RWPE2 (cell line): ENCODE data around the gene SULT2B1.

Source experiments
- ATAC-seq: fragments of 200-7000 bp; cut with Tn5 transposase; 3 replicates; pipeline ENCODE4 v1.9.1; 2021; ENCODE audit warnings: low read depth
- DNase-seq: peaks from one replicate; pipeline ENCODE4 v3.0.0-alpha.2; 2020; ENCODE audit warnings: low spot score
- H3K27ac ChIP-seq: fragments of 450-650 bp; 2 replicates; pipeline ENCODE4 v1.5.1; 2017; ENCODE audit warnings: mild to moderate bottlenecking; ENCODE audit not compliant: poor library complexity, severe bottlenecking
- H3K27me3 ChIP-seq: fragments of 250-450 bp; sonication (Bioruptor Pico); 2 replicates; pipeline ENCODE4 v1.5.1; 2021; ENCODE audit warnings: mild to moderate bottlenecking, moderate library complexity; ENCODE audit not compliant: insufficient read depth, poor library complexity, severe bottlenecking
- H3K36me3 ChIP-seq: fragments of 250-450 bp; sonication (Bioruptor Pico); 2 replicates; pipeline ENCODE4 v1.5.1; 2020; ENCODE audit warnings: low read depth, mild to moderate bottlenecking, moderate library complexity
- H3K4me1 ChIP-seq: fragments of 250-450 bp; sonication (Bioruptor Pico); 2 replicates; pipeline ENCODE4 v1.5.1; 2021; ENCODE audit warnings: mild to moderate bottlenecking, moderate library complexity; ENCODE audit not compliant: insufficient read depth, poor library complexity, severe bottlenecking
- H3K4me3 ChIP-seq: fragments of 250-450 bp; sonication (Bioruptor Pico); 2 replicates; pipeline ENCODE4 v1.5.1; 2021; ENCODE audit warnings: mild to moderate bottlenecking, moderate library complexity; ENCODE audit not compliant: severe bottlenecking
- H3K9me3 ChIP-seq: fragments of 250-450 bp; sonication (Bioruptor Pico); 2 replicates; pipeline ENCODE4 v1.5.1; 2021; ENCODE audit warnings: mild to moderate bottlenecking, moderate library complexity; ENCODE audit not compliant: severe bottlenecking
- CTCF ChIP-seq: fragments of 450-650 bp; IDR thresholded peaks from one replicate; pipeline ENCODE4 v1.5.1; 2017; ENCODE audit warnings: mild to moderate bottlenecking, moderate library complexity; ENCODE audit not compliant: poor library complexity, severe bottlenecking

SULT2B1 gene

GRCh38 chr19:48623556-48624066 lies 71.6 kb downstream of the SULT2B1 start:
- Histone ChIP-seq H3K36me3 (peaks cover 4% of the 10 kb centered on the region; the same call in 1 of the 2 replicates), H3K27me3 (no peaks in the 10 kb centered on the region), H3K27ac (peak overlapping the region; percentile 27), H3K4me3 (peak overlapping the region; percentile 6), H3K4me1 (peaks cover 7% of the 10 kb centered on the region), H3K9me3 (no peaks in the 10 kb centered on the region)
- DNase-seq (no peak), ATAC-seq (no peak)
- no peak for TF ChIP-seq CTCF

- DNase-seq (peak; percentile 97), ATAC-seq (peak; percentile 83)
- H3K9me3 ChIP-seq = no peaks in the 10 kb centered on the region
- H3K4me1 ChIP-seq = peaks cover 7% of the 10 kb centered on the region
- peak overlapping the region; percentile 6 for H3K4me3 ChIP-seq
- no peaks in the 10 kb centered on the region for H3K27me3 ChIP-seq
- H3K36me3 ChIP-seq = peaks cover 4% of the 10 kb centered on the region; the same call in 1 of the 2 replicates
- TF ChIP-seq CTCF = no peak
- H3K27ac ChIP-seq = peak overlapping the region; percentile 27
Observed at GRCh38 chr19:48624067-48624594, 72.2 kb downstream of the SULT2B1 start.

GRCh38 chr19:48624791-48625723 lies 73.1 kb downstream of the SULT2B1 start:
- DNase-seq = no peak
- H3K27ac ChIP-seq = no peak overlapping the region
- no peak for TF ChIP-seq CTCF

GRCh38 chr19:48625891-48626327 lies 73.9 kb downstream of the SULT2B1 start:
- no peaks in the 10 kb centered on the region for H3K9me3 ChIP-seq
- no peak overlapping the region for H3K27ac ChIP-seq
- peaks cover 8% of the 10 kb centered on the region for H3K36me3 ChIP-seq
- ATAC-seq (no peak), DNase-seq (no peak)
- H3K27me3 ChIP-seq = no peaks in the 10 kb centered on the region
- peaks cover 7% of the 10 kb centered on the region for H3K4me1 ChIP-seq
- TF ChIP-seq CTCF = no peak
- no peak overlapping the region for H3K4me3 ChIP-seq

More at GRCh38 chr19:48624791-48625723, 73.1 kb downstream of the SULT2B1 start:
- H3K36me3 ChIP-seq = peaks cover 4% of the 10 kb centered on the region; the same call in 1 of the 2 replicates
- H3K4me1 ChIP-seq = peaks cover 7% of the 10 kb centered on the region
- H3K27me3 ChIP-seq = no peaks in the 10 kb centered on the region
- H3K9me3 ChIP-seq = no peaks in the 10 kb centered on the region
- no peak for ATAC-seq
- H3K4me3 ChIP-seq = no peak overlapping the region
